GM19240 (cell line): ENCODE results near the gene MAGI1.

Experiments used
- DNase-seq: peaks from one replicate; pipeline ENCODE4 v3.0.0; 2011; ENCODE audit warnings: low spot score; ENCODE audit not compliant: insufficient read length

MAGI1 gene

DNA sequence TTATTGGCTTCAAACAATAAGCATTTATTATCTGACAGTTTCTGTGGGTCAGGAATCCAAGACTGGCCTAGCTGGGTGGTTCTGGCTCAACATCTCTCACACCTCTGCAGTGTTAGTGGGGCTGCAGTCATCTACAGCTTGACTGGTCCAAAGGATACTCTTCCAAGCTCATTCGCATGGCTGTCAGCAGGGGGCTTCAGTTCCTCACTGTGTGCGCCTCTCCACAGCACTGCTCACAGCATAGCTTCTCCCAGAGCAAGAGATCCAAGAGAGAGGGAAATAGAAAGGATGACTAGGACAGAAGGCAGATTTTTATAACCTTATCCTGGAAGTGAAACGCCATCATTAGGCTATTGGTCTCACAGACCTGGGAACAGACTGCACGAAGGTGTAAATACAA, 64.2 kb downstream of the MAGI1 start:
- no peak for DNase-seq

DNA sequence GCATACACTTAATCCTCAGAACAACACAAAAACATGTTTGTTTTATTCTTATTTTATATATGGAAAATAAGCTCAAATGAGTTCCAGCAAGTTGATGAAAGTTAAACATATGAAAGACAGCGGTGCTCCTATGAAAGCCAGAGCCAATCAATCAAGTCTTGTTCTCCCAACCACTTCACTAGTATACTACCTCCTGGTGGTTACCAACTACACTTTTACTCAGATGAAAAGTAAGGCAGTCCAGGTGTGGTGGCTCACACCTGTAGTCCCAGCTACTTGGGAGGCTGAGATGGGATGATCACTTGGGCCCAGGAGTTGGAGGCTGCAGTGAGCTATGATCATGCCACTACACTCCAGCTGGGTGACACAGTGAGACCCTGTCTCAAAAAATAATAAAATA, 66.0 kb downstream of the MAGI1 start:
- DNase-seq: no peak

DNA sequence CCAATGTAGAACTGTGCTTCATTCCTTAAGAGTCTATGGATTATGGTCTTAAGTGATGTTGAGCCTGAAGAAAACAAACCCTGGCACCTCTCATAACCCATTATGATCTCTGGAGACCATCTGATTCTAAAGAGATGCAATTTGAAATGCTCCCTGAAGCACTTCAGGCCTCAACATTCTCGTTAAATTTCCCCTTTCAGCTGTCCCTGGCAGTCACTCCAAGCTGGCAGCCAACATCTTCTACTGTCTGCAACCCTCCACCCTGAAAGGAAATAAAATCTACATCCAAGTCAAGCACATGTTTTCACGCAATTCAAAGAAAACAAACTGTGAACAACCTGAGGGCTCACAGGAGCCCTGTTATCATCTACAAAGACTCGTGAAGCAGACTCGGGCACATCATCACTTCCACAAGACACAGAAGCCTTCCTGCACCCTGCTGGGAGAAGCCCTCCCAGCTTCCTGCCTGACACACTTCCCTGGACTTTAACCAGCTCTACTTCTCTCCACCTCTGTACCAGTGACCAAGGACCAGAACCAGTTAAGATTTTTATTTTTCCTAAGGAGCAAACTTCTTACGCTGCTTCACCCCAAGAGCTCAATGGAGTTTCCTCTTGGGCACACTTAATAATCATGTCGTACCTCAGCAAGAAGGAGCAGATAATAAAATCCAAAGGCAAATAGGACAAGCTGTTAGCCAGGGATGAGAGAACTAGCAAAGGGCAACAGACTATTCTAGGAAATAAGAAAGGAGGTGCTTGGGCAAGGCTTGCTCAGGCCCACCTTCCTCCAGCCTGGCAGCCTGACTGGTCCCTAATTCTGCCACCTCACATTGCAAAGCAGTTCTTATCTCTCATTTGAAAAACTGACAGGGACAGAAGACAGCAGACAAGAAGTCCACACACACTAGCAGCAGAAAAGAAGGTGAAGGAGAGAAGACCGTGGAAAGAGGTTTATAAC, 67.1 kb downstream of the MAGI1 start:
- no peak for DNase-seq

DNA sequence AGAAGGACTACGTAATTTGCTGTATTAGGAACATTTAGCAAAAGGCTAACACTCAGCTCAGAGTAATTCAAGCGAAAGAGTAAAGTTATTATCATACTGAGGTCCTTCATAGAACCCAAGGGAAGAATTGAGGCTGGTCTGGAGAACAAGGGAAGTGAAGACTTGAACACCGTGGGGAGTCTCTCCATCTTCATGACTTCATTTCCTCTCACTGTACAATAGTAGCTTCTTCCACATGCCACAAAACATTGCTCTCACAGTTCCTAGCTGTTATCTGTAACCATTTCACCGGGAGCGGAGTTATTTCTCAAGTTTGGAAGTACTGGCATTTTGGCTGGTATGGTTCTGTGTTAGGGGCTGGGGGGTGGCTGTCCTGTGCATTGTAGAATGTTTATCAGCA, 69.7 kb downstream of the MAGI1 start:
- DNase-seq: no peak

DNA sequence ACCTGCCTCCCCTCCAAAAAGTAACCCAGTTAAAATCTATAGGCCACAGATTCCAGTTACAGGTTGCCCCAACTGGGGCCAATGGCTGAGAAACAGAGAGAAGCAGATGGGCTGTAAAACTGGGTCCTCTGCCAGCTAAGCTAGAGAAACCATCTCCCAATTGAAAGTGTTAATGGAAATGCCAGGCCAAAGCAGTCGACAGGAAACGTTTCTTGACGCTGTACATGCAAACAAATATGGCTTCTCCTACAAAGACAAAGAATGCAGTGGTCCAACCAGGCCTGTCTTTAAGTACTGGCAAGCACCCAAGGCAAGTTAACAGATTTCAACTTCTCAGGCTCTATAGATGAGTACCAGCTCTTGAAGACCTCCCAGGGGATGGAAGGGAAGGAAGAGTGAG, 71.3 kb downstream of the MAGI1 start:
- no peak for DNase-seq

DNA sequence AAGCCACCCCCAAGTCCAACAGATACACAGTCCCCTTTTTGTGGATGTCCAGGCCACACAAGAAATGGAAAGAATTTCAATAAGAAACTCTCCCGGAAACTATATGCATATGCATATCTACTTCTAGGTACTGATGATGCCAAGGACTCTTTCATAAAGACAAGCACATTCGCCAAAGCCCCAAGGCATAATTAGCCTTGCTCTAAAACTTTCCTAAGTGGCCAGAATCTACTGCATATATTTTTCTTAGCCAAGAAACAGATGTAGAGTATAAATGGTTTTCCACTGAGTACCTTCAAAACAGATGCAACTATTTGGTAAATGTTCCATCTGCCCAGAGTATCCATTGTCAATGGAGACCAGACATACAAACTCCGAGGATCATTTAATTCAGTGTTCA, 73.9 kb downstream of the MAGI1 start:
- no peak for DNase-seq

DNA sequence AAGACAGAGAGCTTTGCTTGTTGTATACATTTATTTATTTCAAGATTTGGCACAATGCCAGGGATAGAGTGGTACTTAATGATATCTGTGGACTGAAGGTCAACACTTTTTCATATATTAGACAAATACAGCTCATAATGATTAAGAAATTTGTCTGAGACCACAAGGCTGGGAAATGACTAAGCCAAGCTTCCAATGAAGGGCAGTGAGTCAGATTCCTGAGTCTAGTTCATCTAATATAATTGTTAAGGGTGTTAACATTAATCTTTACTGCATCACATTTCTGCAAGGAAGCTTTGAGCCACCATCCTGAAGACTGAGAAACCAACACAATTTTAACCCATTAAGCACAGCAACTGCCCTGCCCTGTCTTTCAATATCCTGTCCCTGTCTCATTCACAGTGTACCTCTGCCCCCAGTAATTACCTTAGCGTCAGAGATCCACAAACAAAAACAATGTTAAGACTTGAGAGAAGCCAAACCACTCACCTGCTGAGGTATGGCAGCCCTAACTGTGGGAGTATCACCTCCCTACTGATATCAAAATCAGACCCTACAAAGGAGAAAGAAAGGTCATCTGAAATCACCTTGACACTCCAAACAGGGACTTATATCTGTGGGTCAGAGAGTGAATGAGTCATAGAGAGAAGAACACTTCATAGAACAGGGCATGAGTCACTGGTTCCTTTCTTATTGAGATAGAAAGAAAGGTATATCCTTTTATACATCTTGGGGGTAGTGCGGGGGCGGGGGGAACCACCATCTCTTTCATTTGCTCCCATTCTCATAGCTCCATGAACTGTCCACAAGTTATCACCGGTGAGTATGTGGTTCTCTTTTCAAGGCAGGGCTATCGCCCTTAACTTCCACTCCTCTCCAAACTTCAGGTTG, 74.7 kb downstream of the MAGI1 start:
- peak; percentile 22 for DNase-seq

DNA sequence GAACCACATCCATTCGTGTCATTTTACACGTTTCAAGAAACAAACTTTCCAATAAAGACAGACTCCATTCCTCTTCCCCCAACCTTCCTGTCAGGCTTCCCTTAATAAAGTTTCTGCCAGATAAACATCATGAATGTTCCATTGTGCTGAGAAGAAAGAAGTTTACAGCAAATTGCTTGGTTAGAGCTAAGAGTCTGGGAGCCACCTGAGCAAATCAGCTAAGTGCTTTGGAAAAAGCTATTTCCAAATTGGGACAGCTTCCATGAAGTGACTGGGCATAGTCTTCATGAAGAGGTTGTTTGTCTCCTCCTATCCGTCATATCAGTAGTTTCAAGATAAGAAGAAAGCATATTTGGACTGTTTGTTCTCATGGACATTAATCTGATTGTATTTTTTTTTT, 77.0 kb downstream of the MAGI1 start:
- no peak for DNase-seq

DNA sequence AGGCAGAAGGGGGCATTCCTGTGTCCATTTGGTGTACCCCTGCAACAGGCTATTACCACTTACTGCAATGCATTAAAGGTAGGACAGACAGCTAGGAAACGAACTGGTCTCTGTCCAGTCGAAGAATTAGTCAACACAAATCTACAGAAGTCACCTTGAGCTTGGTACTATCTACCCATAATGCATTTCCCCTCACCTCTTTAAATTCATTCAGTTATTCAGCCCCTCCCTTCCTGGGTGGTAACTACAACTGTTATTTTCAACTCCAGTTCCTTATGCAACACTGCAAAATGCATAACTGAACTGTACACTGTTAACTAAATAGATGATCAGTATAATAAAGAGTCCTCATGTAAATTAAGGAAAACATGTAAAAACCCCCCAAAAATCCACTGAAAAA, 77.6 kb downstream of the MAGI1 start:
- no peak for DNase-seq

DNA sequence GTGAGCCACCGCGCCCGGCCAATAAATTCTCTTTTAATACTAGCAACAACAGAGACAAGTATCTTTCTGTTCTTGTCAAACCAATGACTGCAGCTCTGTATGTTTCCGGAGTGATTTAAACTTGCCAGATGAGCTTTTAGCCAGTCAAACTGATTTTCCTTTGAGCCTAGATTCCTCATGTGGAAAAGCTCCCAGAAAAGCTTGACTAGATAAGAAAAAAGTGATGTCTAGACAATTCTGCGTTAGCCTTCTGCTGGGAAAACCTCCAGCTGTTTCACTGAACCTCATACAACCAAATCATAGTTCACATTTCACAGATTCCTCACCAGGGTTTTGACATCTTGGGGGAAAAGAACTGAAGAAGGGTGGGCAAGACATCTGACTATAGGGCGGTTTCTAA, 78.6 kb downstream of the MAGI1 start:
- DNase-seq: no peak

DNA sequence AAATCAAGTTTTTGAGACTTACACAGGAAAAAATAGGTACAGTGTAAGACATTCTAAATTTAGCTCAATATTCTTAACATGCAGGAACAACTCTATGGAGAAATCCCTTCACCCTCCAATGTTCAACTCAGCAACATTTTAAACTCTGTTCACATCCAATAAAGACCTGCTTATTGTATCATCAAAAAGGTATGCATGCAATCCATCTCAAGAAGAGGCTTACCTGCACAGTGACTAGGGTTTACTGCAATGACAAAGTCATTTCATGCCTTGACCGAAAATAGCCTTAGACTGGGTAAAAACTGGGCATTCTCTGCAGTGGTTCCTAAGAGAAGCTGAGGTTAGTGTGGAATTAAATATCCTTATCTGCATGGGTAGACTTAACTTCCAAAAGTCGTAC, 80.5 kb downstream of the MAGI1 start:
- DNase-seq: no peak

DNA sequence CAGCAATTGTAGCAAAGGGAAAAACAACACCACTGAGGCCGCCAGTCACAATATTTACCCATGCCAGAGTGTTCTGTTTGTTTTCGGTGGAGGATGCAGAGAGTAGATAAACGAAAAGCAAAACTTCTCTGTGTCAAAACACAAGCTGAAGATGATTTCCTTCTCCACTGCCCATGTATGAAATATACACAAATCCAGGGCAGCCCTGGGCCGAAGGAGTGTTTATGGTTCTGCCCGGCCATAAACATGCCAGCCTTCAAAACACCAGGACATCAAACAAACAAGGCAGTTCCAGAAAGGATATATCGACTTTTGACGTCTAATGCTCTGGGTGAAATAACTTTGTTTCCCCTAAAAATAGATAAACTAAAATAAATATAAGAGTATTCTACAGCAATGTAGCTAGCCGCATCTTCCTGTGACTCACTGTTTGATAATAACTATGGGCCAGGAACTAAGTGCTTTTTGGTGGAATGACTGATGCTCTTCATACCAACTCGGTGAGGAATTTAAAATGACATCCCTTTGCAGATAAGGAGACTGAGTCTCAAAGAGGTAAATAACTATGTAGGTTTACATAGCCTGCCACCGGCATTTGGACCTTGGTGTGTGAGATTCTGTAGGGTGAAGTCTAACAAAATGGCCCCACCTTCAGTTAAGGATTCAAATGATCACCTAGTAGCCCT, 82.8 kb downstream of the MAGI1 start:
- DNase-seq: no peak

DNA sequence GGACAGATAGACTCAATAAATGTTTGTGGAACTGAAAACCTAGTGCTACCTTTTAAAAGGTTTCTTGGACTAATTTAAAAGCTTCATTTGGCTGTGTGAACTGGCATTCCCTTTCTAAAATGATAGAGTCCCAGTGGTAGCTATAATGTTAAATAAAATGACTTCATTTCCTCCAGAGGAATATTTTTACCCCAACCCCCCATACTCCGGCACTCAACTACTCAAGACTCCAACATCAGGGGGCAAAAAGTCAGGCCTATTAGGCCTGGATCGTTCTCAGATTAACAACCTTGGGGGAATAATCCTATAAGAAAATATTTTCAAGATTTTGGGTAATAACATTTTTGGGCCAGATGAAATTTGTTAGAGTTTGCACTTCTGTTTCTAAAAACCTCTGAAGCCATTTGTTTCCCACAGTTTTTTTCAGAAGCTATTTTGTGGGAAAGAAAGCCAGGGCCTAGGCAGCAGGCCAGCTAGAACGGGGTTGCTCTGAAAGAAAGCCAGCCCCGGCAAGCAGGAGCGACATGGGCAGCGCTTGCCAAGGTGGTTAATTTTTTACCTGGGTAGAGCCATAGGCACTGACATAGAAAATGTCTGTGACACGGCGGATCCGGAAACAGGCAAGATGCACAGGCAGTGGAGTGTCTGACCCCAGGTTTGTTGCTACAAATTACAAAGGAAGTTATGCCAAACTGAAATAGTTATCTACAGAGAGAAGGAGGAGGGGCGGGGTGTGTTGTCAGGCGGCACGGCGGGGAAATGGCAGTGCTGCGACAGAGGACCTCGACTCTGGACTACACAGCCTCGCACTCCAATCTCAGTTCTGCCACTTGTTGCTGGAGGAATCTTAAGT, 84.6 kb downstream of the MAGI1 start:
- no peak for DNase-seq

DNA sequence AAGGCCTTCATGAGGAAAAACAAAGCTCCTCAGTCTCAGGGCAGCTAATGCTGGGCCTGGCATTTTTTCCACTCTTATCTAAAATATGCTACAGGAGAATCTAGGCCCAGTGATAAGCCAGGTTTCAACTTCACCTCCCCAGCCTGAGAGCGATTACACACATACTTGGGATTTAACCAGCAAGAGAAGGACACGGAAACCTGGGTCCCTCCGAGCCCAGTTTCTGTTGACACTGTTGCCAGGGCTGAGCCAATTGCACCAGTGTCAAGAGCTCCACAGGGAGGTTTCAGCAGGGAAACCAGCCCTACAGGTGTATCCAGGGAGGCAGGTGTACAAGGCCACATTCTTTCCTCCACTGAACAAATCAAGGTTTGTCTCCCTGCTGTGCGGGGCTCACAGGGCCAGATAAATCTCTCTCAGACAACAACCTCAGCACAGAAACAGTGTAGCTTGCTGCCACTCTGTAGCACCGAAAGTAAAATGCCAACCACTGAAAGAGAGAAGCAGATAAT, 85.4 kb downstream of the MAGI1 start:
- no peak for DNase-seq

DNA sequence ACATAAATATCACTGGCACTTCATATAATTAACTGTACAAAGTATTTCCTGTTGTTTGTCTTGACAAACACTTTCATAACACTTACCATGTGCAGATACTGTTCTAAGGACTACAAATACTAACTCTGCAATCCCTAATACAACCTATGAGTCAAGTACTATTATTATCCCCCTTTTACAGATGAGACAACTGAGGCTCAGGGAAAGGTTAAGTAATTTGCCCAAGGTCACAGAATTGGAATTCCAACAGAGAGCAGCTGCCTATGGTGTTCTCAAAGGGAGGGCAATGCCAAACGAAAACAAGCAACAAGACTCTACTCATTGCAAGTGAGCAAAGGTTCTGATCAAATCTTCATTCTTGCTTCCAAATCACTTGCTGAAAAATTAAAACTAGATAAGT, 85.9 kb downstream of the MAGI1 start:
- DNase-seq: no peak

DNA sequence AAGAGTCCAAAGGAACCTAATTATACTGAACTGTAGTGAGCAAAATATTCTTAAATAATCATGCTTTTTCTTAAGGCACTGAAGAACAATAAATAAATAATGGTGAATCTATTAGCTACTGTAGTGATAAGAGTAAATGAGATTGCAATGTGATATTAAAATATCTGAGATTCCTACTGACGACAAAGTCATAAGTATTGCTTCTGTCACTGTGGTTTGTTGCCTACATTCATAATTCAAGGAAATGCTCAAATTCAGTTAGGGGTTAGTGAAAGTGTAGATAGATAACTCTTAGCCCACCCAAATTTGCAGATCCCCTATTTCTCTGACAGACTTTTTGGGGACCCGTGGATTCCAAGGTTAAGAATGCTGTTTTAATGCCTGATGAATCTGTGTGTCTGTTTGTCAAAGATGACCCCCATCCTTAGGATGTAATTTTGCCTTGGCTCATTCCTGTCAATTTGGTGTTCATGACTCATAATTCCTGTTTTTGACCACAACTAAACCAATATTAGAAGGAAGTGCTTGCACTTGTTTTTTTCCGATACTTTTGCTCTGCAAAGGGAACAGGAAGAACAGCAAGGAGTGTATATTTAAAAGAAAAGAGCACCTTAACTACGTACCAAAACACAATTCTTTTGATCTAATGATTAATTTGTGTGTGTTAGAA, 86.7 kb downstream of the MAGI1 start:
- no peak for DNase-seq

DNA sequence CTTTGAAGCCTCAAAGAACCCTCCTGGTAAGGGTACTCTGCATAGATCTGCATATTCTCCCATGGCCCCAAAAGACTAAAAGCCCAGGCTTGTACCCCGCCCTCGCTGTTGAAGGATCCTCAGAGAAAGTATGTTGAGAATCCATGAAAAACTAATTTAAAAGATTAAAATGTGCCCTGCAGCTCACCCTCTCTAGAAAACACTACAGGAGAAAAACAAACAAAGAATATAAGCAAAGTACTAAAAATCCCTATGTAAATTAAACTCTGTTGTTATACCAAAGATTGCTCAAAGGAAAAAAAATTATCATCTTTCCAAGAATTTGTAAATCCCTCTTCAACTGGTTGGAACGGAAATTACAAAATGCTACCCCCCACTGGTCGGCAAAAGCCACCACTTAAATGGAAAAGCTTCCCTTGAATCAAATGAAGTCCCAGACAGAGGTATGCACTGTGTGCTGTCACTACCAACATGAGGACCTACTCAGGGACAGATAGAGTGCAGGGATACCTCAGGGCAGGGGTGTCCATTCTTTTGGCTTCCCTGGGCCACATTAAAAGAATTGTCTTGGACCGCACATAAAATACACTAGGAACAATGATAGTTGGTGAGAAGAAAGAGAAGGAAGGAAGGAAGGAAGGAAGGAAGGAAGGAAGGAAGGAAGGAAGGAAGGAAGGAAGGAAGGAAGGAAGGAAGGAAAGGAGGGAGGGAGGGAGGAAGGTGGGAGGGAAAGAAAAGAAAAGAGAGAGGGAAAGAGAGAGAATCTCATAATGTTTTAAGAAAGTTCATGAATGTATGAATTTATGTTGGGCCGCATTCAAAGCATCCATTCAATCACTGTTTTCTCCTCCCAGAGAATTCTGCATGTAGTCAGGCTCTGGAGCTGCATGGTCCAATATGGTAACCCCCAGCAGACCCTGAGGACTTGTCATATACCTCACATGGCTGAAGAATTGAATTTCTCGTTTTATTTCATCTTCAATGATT, 88.1 kb downstream of the MAGI1 start:
- no peak for DNase-seq

DNA sequence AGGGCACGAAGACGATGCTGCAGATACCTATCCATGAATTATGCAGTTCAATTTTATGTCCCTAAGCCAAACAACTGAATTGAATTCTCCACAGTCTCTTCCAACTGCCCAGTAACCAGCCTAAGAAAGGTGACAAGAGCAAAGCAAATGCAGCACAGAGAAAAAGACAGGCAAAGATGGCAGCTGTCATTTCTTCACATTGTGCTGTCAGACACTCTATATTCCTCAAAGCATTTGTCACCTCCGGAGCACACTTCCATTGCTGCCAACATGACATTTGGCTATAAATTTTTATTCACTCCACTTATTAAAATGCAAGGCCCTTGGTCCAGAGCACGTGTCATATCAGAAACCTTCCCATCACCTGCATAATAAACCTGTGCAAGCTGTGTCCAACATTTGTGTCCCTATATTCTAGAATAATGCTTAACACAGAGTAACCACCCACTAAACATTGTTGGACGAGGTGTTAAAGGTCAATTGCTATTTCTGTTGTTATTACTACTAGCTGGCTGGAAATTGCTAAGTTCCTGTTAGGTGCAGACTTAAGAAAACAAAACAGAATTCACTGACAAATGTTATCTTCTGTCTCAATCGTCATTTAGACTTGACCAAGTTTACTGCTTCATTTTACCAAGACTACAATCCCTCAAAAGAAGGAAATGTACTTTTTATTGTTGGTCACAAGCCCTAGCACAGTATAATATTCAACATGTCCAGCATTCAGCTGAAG, 89.7 kb downstream of the MAGI1 start:
- DNase-seq: no peak
